ENCODE measurements around the gene HSPA12A. TPM values are rescaled to one million over a fixed set of nuclear protein-coding genes. Genes with fewer than 3 reads are reported as not detected.

Gene HSPA12A
- total RNA-seq, 6 donors from 2014 or later: 4.2 to 11.6 (median 6.1) TPM

- no peaks in the 10 kb centered on the region for H3K36me3 ChIP-seq
- TF ChIP-seq POLR2A (IDR thresholded peaks at IDR 0.05) (no peak), EP300 (IDR thresholded peaks at IDR 0.05) (no peak), POLR2AphosphoS5 (IDR thresholded peaks at IDR 0.05) (no peak)
- TF ChIP-seq, protein P1, sequence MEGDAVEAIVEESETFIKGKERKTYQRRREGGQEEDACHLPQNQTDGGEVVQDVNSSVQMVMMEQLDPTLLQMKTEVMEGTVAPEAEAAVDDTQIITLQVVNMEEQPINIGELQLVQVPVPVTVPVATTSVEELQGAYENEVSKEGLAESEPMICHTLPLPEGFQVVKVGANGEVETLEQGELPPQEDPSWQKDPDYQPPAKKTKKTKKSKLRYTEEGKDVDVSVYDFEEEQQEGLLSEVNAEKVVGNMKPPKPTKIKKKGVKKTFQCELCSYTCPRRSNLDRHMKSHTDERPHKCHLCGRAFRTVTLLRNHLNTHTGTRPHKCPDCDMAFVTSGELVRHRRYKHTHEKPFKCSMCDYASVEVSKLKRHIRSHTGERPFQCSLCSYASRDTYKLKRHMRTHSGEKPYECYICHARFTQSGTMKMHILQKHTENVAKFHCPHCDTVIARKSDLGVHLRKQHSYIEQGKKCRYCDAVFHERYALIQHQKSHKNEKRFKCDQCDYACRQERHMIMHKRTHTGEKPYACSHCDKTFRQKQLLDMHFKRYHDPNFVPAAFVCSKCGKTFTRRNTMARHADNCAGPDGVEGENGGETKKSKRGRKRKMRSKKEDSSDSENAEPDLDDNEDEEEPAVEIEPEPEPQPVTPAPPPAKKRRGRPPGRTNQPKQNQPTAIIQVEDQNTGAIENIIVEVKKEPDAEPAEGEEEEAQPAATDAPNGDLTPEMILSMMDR (IDR thresholded peaks at IDR 0.05): no peak
- no peaks in the 10 kb centered on the region for H3K9me3 ChIP-seq
- DNase-seq (no peak), ATAC-seq (ENCODE audit: low FRiP score in 2 of 2) (no peak)
- H3K27ac ChIP-seq: no peak overlapping the region
- WGBS, 2 donors: 60 to 95% methylated on average over 1 to 5 of the region's 5 CpGs
- peaks cover 0 to under 1% (median 0%) of the 10 kb centered on the region in 4 donors for H3K27me3 ChIP-seq
- H3K4me1 ChIP-seq: peaks cover 0 to under 1% (median 0%) of the 10 kb centered on the region in 4 donors
- no peak overlapping the region for H3K4me3 ChIP-seq
Measured at GRCh38 chr10:116664631-116665030, 77.7 kb downstream of the HSPA12A start.

DNA sequence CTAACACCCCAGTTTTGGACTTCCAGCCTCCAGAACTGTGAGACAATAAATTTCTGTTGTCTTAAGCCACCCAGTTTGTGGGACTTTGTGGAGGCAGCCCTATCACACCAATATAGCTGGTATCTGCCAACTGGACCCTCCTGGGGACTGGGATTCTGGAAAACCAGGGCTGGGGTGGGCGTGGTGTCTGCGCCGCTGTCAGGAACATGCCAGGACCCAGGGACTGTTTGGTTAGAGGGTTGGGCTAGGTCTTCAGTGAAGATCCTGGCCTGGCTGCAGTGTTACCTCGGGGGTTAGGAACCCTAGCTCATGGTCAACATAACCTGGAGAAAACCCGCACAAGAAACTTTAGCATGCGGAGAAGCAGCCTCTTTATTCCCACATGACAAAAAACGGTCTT is 79.0 kb downstream of the HSPA12A start:
- no peaks in the 10 kb centered on the region for H3K9me3 ChIP-seq
- TF ChIP-seq POLR2AphosphoS5 (IDR thresholded peaks at IDR 0.05) (no peak), POLR2A (IDR thresholded peaks at IDR 0.05) (no peak), EP300 (IDR thresholded peaks at IDR 0.05) (no peak)
- TF ChIP-seq, protein P1 (IDR thresholded peaks at IDR 0.05): no peak
- H3K27me3 ChIP-seq: no peaks in the 10 kb centered on the region
- 90 to 91% methylated on average over 7 of the region's 7 CpGs for WGBS, 2 donors
- DNase-seq (no peak), ATAC-seq (ENCODE audit: low FRiP score in 2 of 2) (no peak)
- no peaks in the 10 kb centered on the region for H3K36me3 ChIP-seq
- H3K27ac ChIP-seq: no peak overlapping the region
- no peak overlapping the region for H3K4me3 ChIP-seq
- H3K4me1 ChIP-seq: no peaks in the 10 kb centered on the region

DNA sequence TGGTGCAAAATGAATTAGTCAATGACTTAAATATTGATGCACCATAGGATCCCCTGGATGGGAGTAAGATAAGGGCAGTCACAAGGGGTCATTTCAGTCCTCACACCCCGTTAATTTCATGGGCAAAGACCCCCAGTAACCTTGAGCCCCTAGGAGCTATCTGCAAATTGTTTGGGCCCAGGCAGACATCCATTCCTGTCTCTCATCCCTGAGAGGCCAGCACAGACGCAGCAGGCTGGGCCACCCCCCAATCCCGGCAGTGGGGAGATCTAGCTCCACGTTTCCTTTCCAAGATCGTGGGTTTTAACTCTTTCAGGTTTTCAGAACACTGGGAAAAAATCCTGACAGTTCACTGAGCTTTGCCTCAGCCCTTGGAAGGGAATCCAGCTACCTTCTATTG is 81.5 kb downstream of the HSPA12A start:
- ATAC-seq (ENCODE audit: low FRiP score in 2 of 2) (no peak), DNase-seq (no peak)
- TF ChIP-seq, protein P1 (IDR thresholded peaks at IDR 0.05): no peak
- TF ChIP-seq POLR2A (IDR thresholded peaks at IDR 0.05) (no peak), POLR2AphosphoS5 (IDR thresholded peaks at IDR 0.05) (no peak), EP300 (IDR thresholded peaks at IDR 0.05) (no peak)
- Histone ChIP-seq H3K9me3 (no peaks in the 10 kb centered on the region), H3K4me3 (no peak overlapping the region), H3K27ac (no peak overlapping the region), H3K4me1 (no peaks in the 10 kb centered on the region), H3K36me3 (no peaks in the 10 kb centered on the region), H3K27me3 (no peaks in the 10 kb centered on the region)
- WGBS, 2 donors: 39 to 46% methylated on average over 5 of the region's 5 CpGs

GRCh38 chr10:116659049-116659670 is 83.2 kb downstream of the HSPA12A start:
- H3K27ac ChIP-seq: no peak overlapping the region
- DNase-seq (no peak), ATAC-seq (ENCODE audit: low FRiP score in 2 of 2) (no peak)
- no peaks in the 10 kb centered on the region for H3K27me3 ChIP-seq
- H3K4me3 ChIP-seq: no peak overlapping the region
- H3K9me3 ChIP-seq: no peaks in the 10 kb centered on the region
- WGBS, 2 donors: 75 to 79% methylated on average over 10 of the region's 10 CpGs
- H3K36me3 ChIP-seq: no peaks in the 10 kb centered on the region
- no peak for TF ChIP-seq POLR2A (IDR thresholded peaks at IDR 0.05)
- TF ChIP-seq, protein P1 (IDR thresholded peaks at IDR 0.05): no peak
- TF ChIP-seq POLR2AphosphoS5 (IDR thresholded peaks at IDR 0.05): no peak
- TF ChIP-seq EP300 (IDR thresholded peaks at IDR 0.05): no peak
- H3K4me1 ChIP-seq: no peaks in the 10 kb centered on the region

Measured in upper lobe of left lung (tissue), 6 donors.